Activated naive CD4-positive, alpha-beta T cell treated with anti-CD3 and anti-CD28 coated beads, Interleukin-2, amount 50 U/mL, for 72 hours (primary cell): ENCODE data around the gene PIP5K1B. TPM values are rescaled to one million over a fixed set of nuclear protein-coding genes. Genes with fewer than 3 reads are reported as not detected.
A peak's percentile ranks its signal among the peaks of the same experiment; 100 is the strongest.
"Not testable (repeated sequence)": the region's sequence is repeated elsewhere in the genome, so short reads cannot be mapped to it uniquely, and the experiment has no call there.

Source experiments
- ATAC-seq, 2 donors: fragments of 150-1000 bp; cut with Tn5 transposase; 2 replicates each; pipeline ENCODE4 v1.10.0; 2021; ENCODE audit warnings: mild to moderate bottlenecking in 2 of 2, moderate library complexity in 2 of 2
- DNase-seq, 2 donors: peaks; one replicate each; pipeline ENCODE4 v3.0.0; 2021 to 2022; ENCODE audit warnings: low spot score in 2 of 2
- H3K27ac Mint-ChIP-seq, 2 donors: one replicate each; pipeline ENCODE4 v1.8.0; 2022; ENCODE audit warnings: mild to moderate bottlenecking in 2 of 2, mixed read lengths in 2 of 2
- H3K36me3 Mint-ChIP-seq, 2 donors: one replicate each; pipeline ENCODE4 v1.8.0; 2022; ENCODE audit warnings: mixed read lengths in 2 of 2
- H3K9me3 Mint-ChIP-seq, 2 donors: one replicate each; pipeline ENCODE4 v1.8.0; 2022; ENCODE audit warnings: mixed read lengths in 2 of 2
- total RNA-seq, 2 donors: library from RNA; stranded (reverse); gene quantifications; one replicate each; pipeline ENCODE4 v1.2.3, GENCODE V29; 2022

Gene PIP5K1B
- total RNA-seq, 2 donors from 2014 or later = 0.55 to 2.1 TPM

DNA sequence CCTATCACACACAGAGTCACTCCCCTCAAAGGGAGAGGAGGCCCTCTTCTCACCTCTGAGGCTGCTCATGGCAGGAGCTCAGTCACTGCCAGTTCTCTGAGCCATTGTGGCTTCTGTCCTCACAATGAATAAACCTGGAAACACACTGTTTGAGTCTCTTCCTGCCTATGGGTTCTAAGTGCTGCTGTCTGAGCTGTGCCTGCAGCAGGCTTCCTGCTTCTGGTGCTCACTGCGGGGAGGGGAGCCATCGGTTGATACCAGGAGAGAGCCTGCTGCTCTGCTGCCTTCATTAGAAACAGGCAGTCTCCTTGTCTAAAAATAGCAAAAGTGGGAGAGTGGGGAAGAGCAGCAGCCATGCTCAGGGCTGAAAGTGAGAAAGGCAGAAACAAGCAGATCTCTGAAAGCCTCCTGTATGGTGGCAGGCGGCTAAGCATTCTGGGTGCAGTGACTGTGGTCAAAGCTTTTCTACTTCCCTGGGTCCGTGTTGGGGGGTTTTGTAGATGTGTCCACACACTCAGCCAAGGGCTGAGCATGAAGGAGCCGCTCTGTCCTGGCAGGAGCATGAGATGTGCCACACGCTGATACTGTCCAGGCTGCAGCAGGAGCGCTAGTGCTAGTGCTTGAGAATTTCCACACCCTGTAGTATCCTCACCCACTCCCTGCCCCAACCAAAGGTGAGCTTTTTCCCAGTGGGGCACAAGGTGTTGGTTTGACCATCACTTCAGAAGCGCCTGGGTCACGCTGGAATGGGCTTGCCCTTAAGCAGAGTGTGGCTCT lies 274.7 kb downstream of the PIP5K1B start:
- peak; percentile 76 to 85 for ATAC-seq
- Mint-ChIP-seq H3K36me3 (peaks cover 0 to 23% of the 10 kb centered on the region in 2 donors), H3K27ac (peak overlapping the region; percentile 74 to 97), H3K9me3 (peaks cover 0 to 13% of the 10 kb centered on the region in 2 donors)
- peak in 1 of 2 donors; percentile 48 for DNase-seq

DNA sequence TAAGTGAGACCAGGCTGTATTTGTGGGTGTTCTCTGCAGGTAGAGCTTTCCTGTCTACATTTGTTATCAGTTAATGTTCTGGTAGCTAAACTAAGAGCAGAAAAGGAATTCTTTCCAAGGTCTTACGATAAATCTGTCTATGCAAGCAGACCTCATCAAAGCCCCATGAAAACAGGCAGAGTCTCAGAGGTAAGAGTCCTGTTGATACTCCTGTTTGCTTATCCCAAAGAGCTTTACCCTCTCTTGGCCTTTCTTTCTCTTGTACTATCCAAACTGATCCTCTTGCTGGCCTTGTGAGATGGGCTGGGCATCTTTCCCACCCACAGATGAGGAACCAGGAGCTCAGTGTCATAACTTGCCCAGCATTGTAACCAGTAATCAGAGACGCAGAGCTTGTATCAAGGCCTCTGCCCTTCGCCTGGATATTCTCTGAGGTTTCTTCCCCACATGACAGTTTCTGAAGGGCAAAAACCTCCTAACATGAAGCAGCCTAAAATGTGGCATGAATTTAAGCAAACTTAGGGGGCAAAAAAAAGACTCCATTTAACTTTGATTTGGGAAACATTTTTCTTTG lies 275.4 kb downstream of the PIP5K1B start:
- Mint-ChIP-seq H3K36me3 (peaks cover 0 to 23% of the 10 kb centered on the region in 2 donors), H3K27ac (peak overlapping the region in 1 of 2 donors; percentile 74), H3K9me3 (peaks cover 0 to 13% of the 10 kb centered on the region in 2 donors)
- DNase-seq = no peak
- no peak for ATAC-seq

DNA sequence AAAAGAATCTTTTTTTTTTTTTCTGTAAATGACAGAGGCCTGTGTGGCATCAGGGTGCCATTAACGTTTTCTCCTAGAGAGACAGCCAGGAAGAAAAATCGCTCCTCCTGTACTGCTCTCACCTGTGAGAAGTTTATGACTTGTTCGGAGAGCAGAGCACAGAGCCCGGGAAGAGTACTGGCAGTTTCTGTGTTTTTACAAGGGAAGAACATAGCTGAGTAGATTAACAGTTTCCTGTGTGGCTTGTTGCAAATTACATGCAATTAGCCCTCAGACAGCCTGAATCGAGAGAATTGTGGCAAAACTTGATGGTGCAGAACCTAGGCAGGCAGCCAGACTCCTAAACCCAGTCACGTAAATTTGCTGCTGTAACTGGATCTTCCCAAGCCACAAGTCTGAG lies 276.7 kb downstream of the PIP5K1B start:
- no peak for DNase-seq
- ATAC-seq = no peak
- H3K36me3 Mint-ChIP-seq = peaks cover 0 to 9% of the 10 kb centered on the region in 2 donors
- H3K9me3 Mint-ChIP-seq = peaks cover 0 to 7% of the 10 kb centered on the region in 2 donors
- no peak overlapping the region for H3K27ac Mint-ChIP-seq

DNA sequence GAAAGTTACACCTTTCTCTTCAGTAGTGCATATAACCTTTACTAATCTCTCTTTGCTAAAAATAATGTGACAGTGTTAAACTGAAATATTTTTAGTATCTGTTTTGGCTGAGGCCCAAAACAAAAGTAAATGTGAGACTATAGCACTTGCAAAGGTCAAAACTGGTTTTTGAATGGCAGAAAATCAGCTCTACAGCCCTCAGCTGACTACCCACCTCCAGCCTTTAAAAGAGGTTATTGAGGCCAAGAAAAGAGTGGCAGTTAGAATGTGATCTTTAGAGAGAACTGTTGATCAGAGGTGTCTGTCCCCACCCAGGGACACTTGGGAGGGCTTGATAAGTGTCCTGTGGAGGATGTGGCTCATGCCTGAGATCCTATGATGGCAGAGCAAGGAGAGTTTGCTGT lies 278.0 kb downstream of the PIP5K1B start:
- peaks cover 0 to 4% of the 10 kb centered on the region in 2 donors for H3K9me3 Mint-ChIP-seq
- peaks cover 0 to 4% of the 10 kb centered on the region in 2 donors for H3K36me3 Mint-ChIP-seq
- ATAC-seq (no peak), DNase-seq (no peak)
- H3K27ac Mint-ChIP-seq = peak overlapping the region in 1 of 2 donors; percentile 59

DNA sequence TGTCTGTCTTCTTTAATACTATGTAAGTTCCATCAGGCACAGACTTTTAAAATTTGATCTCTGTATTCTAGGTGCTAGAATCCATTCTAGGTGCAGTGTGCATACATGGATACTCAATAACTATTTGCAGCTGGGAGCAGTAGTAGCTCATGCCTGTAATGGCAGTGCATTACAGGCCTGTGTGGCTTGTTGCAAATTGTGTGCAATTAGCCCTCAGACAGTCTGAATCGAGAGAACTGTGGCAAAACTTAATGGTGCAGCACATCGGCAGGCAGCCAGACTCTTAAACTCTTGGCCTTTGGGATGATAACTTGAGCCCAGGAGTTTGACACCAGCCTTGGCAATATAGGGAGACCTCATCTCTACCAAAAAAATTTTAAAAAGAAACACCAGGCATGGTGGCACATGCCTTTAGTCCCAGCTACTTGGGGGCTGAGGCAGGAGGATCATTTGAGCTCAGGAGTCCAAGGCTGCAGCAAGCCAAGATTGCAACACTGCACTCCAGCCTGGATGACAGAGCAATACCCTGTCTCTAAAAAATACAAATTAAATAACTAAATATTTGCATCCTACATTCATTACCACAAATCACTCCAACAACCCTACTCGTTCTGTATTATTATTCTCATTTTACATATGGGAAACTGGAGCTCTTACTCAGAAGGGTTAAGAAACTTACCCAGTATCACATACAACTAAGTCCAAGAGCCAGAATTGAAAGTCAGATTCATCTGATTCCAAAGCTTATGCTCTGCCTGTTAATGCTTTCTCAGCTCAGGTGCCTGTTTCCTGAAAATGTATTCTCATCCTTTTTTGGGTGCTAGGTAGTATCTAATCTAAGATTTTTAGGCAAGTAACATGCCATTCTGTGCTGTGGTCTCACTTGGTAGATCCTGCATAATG lies 278.7 kb downstream of the PIP5K1B start:
- H3K36me3 Mint-ChIP-seq = no peaks in the 10 kb centered on the region
- no peaks in the 10 kb centered on the region for H3K9me3 Mint-ChIP-seq
- no peak for DNase-seq
- peak in 1 of 2 donors; percentile 68 for ATAC-seq
- H3K27ac Mint-ChIP-seq = peak overlapping the region in 1 of 2 donors; percentile 59

DNA sequence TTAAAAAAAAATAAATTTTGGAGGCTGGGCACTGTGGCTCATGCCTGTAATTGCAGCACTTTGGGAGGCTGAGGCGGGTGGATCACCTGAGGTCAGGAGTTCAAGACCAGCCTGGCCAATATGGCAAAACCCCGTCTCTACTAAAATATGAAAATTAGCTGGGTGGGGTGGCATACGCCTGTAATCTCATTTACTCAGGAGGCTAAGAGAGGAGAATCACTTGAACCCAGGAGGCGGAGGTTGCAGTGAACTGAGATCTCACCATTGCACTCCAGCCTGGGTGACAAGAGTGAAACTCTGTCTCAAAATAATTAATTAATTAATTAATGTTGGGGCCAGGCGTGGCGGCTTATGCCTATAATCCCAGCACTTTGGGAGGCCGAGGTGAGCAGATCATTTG lies 281.9 kb downstream of the PIP5K1B start:
- ATAC-seq, H3K27ac Mint-ChIP-seq, H3K9me3 Mint-ChIP-seq, H3K36me3 Mint-ChIP-seq, DNase-seq: not testable (repeated sequence)

DNA sequence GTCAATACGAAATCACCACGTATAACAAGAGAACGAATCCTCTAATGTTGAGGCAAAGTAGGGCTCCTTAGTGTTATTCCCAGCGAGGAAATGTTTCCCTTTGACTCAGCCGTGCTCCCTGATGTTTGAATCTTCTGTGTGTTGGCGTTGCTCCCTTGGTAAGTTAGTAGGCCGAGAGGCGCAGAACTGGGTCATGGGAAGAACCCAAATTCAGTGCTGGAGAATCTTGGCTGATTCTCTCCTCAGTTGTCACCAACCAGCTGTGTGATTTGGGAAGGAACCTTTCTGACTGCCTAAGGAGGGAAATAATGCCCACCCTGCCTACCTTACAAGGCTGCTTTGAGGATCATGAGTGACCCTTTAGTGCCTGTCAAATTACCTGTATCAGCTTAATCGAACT lies 286.4 kb downstream of the PIP5K1B start:
- Mint-ChIP-seq H3K36me3 (peaks cover 0 to 5% of the 10 kb centered on the region in 2 donors), H3K9me3 (no peaks in the 10 kb centered on the region), H3K27ac (no peak overlapping the region)
- DNase-seq = no peak
- no peak for ATAC-seq

DNA sequence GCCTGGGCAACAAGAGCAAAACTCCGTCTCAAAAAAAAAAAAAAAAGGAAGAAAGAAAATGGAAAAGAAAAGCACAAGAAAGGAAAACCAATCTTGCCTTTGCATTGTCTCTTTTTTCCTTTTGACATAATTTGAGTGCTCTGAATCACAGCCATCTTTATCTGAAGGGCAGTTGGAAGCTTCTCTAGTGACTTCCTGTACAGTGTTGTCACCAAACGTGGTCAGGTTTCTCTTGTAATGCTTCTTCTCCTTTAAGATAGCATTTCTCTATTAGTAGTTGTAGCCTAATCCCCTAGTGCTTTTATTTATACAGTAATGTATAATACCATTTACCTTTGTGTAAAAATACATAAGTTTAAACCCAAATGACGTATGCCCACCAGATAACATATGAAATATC lies 290.7 kb downstream of the PIP5K1B start:
- ATAC-seq = no peak
- Mint-ChIP-seq H3K27ac (peak overlapping the region in 1 of 2 donors; percentile 76), H3K36me3 (peaks cover 0 to 12% of the 10 kb centered on the region in 2 donors), H3K9me3 (no peaks in the 10 kb centered on the region)
- no peak for DNase-seq

DNA sequence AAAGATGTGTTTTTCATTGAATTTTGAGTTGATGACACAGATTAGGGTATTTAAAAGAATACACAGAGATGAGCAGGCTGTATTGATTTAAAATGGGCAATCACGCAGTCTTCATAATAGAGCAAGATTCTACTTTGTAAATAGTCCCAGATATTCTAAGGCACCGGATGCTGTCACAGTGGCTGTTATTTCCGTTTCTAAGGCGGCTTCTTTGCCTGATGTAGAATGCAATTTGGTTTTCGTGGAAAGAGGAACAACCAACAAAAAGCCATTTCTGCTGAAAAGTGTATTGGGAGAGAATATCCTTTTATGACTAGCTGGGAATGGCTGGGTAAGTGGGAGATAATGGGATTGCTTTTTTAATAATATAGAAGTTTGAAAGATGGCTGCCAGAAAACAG lies 291.4 kb downstream of the PIP5K1B start:
- ATAC-seq = no peak
- no peak for DNase-seq
- Mint-ChIP-seq H3K9me3 (no peaks in the 10 kb centered on the region), H3K27ac (peak overlapping the region; percentile 47 to 76), H3K36me3 (peaks cover 0 to 12% of the 10 kb centered on the region in 2 donors)

DNA sequence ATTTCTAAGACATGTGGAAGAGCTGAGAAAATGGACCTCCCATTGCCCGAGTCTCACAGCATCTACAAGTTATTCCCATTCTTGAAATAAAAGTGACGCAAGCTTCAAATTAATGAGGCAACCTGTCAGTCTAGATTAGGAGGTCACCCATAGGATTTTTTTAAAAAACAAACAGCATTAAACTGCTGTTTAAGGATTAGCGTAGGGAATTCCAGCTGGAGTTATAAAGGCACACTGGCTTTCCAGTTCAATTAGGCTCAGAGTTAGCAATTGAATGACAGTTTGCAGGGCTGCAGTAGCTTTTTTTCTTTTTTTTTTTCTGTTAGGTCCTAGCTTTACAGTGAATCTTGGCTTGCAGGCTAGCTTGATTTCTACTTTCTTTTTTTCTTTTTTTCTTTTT lies 292.6 kb downstream of the PIP5K1B start:
- ATAC-seq = no peak
- peaks cover 0 to 12% of the 10 kb centered on the region in 2 donors for H3K36me3 Mint-ChIP-seq
- DNase-seq = no peak
- H3K9me3 Mint-ChIP-seq = no peaks in the 10 kb centered on the region
- H3K27ac Mint-ChIP-seq = no peak overlapping the region

DNA sequence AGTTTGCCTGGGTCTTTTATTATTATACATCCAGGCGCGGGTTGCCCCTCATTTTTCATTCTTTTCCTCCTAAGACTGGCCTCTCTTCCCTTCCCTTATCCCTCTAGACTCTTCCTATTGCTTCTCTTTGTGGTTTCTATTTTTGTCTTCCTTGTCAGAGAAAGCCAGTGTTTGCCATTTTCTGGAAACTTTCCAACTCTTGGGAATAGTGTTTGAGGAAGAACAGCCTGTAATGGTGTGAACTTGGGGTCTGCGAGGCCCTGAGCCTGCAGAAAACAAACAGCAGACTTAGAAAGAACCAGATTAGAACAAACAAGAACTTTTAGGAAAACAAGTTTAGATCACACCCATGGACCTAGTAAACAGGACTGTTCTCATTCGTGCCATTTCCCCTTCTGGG lies 293.3 kb downstream of the PIP5K1B start:
- no peak overlapping the region for H3K27ac Mint-ChIP-seq

DNA sequence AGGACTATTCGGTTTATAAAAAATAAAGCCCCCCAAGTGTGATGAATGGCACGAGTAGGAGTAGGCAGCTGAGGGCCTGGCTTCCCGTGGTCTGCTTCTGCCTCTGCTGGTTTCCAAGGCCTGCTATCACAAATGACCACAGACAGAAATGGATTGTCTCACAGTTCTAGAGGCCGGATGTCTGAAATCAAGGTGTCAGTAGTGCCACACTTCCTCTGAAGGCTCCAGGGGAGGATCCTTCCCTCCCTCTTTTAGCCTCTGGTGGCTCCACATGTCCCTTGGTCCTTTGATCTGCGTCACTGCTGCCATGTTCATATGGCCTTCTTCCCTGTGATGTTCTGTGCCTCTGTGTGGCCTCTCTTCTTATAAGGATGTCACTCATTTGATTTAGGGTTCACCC lies 293.8 kb downstream of the PIP5K1B start:
- Mint-ChIP-seq H3K9me3 (no peaks in the 10 kb centered on the region), H3K36me3 (peaks cover 0 to 12% of the 10 kb centered on the region in 2 donors), H3K27ac (peak overlapping the region in 1 of 2 donors; percentile 36)
- ATAC-seq (peak; percentile 18 to 30), DNase-seq (no peak)

More for the DNA sequence above, 293.3 kb downstream of the PIP5K1B start:
- ATAC-seq = no peak
- no peak for DNase-seq
- Mint-ChIP-seq H3K36me3 (peaks cover 0 to 12% of the 10 kb centered on the region in 2 donors), H3K9me3 (no peaks in the 10 kb centered on the region)

DNA sequence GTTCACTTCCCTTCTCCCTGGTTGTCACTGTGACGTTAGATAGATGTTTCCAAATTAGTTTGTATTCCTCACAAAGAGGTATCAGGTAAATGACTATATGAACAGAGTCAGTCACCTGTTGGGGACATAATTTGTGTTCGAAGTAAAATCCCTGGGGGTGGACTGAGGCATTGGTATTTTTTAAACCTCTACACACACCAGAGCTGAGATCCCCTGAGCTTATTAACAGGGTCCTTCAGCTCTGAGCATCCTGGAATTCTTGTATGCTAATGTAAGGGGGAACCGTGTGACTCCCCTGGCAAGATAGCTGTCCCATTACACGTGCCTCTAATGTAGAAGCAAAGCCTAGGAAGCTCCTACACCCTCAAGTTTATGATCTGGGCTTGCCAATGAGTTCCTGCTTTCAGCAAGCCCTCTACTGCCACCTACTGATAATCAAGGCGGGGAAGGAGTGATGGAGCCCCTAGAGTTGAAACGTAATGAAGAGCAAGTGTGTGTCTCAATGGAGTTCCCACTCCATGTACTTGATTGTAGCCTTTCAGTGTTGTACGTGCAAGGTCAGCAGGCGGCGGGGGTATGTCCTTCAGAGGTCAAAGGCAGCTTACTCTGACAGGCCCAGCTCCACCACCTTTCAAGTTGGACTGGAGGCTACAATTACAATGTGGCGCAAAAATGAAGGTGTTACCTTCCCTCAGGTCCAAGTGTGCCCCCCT lies 294.5 kb downstream of the PIP5K1B start:
- ATAC-seq (peak; percentile 93), DNase-seq (peak in 1 of 2 donors; percentile 70)
- peaks cover 0 to 12% of the 10 kb centered on the region in 2 donors for H3K36me3 Mint-ChIP-seq
- H3K27ac Mint-ChIP-seq = peak overlapping the region in 1 of 2 donors; percentile 36
- H3K9me3 Mint-ChIP-seq = no peaks in the 10 kb centered on the region

DNA sequence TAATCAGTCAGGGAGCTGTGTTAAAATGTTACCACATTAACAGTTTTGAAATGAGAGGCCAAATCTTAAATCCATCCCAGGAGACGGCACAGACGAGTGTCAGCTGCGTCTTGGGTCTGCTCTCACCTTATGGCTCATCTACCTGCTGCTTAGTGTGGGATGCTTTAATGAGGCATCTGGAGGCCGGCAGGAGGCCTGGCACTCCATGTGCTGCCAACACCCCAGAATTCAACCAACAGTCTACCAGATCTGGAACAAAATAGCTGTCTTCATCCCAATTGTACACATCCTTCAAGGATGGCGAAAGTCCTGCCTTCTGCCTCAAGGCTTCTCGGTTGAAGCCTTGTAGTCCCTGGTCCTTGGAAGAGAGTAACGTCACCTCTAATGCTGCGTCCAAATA lies 296.9 kb downstream of the PIP5K1B start:
- peaks cover 0 to 3% of the 10 kb centered on the region in 2 donors for H3K36me3 Mint-ChIP-seq
- H3K27ac Mint-ChIP-seq = peak overlapping the region in 1 of 2 donors; percentile 46
- no peak for ATAC-seq

DNA sequence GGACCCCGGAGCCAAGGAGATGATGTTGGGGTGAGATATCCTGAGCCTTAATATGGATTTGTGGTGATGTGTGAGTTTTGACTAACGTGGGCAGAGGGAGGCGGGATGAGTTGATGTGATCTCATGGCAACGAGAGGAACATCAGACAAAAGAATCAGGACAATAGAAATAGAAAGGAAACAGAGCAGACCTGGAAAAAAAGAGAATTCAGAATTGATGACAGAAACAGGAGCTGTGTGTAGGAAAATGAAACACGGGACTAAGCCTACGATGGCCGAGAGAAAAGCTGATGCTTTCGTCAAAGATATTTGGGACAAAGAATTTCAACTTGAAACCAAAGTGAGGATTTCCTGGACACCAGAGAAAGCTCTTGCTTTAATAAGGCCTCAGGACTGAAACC lies 298.0 kb downstream of the PIP5K1B start:
- DNase-seq (no peak), ATAC-seq (no peak)
- Mint-ChIP-seq H3K9me3 (no peaks in the 10 kb centered on the region), H3K36me3 (no peaks in the 10 kb centered on the region), H3K27ac (no peak overlapping the region)

More for the DNA sequence above, 296.9 kb downstream of the PIP5K1B start:
- H3K9me3 Mint-ChIP-seq = no peaks in the 10 kb centered on the region
- no peak for DNase-seq

DNA sequence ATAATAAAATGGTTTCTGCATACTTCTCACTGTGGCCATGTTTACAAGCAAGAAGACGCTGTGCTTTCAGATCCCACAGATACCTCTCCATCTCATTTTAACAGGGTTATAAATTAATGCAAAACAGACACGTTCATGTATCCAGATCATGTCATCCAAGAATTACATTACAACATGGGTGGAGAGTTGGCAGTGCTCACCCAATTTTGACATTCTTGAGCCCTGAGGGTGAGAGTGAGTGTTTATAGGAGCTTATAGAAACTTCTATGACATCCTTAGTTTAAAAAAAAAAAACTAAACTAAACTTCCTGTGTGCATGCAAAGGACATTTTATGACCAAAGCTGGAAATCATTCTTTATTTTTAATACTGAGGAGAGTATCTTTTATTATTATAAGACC lies 299.8 kb downstream of the PIP5K1B start:
- ATAC-seq (no peak), DNase-seq (no peak)
- Mint-ChIP-seq H3K27ac (no peak overlapping the region), H3K9me3 (no peaks in the 10 kb centered on the region), H3K36me3 (no peaks in the 10 kb centered on the region)
